Kidney tubule cell (primary cell): ENCODE measurements around the gene MEGF6.

ENCODE experiments used
- DNase-seq: peaks from one replicate; pipeline ENCODE4 v3.0.0-alpha.2; 2018; ENCODE audit warnings: low spot score

Gene MEGF6

DNA sequence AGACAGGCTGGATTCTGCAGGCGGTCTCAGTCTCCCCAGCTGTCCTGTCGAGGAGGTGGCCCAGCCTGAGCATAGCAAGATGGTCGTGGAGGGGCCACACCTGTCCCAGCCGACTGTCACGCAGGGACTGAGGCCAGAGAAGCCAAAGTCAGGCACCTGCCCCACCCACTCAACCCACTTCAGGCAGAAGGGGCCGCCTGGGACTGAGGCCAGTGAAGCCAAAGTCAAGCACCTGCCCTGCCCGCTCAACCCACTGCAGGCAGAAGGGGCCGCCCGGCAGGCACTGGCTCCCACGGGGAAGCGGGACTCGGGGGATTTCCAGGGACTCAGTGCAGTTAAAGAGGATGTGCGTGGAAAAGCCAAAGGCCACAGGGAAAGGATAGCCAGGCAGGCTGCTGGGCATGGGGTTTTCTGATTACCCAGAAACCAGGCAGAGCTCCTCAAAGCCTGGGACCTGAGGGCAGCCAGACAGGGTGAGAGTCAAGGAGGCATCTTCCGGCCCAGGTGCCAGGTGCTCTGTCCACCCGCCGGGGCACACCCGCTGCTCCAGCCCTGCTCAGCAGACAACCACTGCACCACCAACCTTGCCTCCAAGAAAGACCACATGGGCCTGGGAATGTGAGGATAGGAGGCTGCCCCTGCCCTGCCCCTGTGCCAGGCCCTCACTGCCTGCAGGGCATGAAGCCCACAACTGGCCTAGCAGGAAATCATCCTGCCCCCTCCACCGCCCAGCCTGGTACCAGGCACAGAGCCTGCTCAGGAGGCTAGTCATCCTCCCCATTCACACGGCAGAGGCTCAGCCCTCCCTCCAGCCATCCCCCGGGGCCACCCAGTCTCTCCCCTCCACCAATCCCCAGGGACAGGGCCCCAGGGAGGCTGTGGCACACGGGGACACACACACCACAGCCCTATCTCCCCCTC, 41.0 kb downstream of the MEGF6 start:
- DNase-seq = no peak

DNA sequence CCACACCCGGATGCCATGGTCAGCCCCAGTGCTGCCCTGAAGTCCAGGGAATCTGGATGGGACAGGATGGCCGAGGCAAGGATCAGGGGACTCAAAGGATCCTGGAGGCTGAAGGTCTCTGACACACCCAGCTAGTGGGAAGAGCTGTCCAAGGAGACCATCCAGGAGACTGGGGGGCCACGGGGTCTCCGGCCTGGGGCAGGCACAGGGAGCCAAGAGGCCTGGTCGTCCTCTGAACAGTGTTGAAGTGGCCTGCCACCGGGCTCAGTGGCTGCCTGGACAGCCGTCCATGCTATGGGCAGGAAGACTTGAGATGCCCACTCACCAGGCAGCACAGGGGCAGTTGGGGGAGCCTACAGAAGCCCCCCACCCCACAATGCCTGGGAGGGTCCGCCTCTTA, 41.9 kb downstream of the MEGF6 start:
- DNase-seq = no peak

- DNase-seq = no peak
These were observed 42.4 kb downstream of the MEGF6 start for GRCh38 chr1:3568815-3569435.

DNA sequence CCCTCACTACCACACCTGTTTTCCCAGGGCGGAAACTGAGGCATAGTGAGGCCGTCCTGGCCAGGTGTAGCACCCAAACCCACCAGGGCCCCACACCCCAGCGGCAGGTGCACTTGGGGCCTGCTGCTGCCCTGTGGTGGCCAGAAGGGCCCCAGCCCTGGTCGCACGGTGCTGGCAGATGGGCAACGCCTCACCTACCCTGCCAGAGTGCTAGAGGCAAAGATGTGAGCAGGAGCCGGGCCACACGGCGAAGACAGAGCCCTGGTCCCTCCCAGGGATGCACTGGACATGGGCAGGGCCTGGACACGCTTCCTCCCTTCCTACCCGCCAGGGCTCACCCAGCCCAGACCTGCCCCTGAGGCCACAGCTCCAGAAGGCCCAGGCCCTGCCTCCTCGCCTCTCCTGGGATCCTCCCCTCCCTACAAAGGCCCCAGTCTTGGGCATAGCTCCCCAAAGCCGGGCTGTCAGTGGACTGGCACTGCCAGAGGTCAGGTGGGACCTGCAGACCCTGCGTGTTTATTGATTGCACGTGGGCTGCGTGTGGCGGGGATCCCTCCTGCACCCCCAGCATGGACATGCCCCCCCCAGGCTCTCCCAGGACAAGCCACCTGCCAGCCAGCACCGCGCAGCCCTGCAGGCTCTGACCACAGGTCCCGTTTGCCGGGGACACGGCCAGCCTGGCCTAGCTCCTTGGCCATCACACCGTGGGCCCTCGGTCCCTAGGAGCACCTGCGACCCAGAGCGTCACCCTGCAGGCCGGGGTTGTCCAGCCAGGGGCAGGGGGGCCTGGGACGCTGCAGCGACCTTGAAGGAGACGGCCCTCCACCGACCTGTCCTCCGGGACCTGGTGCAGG, 44.1 kb downstream of the MEGF6 start:
- DNase-seq = no peak

DNA sequence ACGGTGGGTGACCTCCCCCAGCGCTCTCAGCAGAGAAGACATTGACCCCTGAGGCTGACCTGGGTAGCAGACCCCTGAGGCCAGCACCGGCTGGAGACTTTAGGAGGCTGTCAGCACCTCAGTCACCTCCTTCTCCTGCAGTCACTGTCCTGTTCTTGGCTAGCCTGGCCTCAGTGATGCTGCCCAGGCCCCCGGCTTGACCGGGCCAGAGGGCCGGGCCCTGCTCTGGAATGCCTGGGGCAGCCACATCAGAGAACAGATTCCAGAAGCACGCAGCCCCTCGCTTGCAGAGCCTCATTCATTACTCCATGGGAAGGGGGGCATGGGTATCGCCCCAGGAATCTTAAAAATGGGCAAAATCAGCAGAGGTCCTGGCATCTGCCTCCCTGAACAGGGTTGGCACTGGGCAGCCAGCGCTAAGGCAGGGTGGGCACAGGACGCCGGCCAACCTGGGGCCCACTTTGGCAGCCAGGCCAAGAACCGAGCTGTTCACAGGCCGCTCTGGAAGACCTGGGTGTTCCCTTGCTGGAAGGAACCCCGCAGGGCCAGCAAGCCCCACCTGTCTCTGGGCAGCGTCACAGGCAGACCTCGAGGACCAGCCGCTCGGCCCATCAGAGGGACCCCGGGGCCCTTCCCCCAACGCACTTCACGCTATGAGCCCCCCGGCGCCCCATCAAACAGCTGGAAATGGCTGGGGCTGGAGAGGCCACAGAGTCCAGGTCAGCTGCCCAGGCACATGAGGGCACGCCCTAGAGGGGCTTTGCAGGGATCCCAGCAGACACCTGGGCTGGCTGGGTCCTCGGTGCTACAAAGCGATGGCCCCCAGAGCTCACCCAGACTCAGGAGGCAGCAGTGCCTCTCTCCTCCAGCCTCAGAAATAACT, 45.1 kb downstream of the MEGF6 start:
- no peak for DNase-seq

- DNase-seq = peak; percentile 22
These were observed 46.1 kb downstream of the MEGF6 start for GRCh38 chr1:3564921-3565831.

- no peak for DNase-seq
These were observed 47.7 kb downstream of the MEGF6 start for GRCh38 chr1:3563610-3564009.

- DNase-seq = no peak
These were observed 48.2 kb downstream of the MEGF6 start for GRCh38 chr1:3563125-3563524.

- no peak for DNase-seq
These were observed 48.6 kb downstream of the MEGF6 start for GRCh38 chr1:3562712-3563111.

DNA sequence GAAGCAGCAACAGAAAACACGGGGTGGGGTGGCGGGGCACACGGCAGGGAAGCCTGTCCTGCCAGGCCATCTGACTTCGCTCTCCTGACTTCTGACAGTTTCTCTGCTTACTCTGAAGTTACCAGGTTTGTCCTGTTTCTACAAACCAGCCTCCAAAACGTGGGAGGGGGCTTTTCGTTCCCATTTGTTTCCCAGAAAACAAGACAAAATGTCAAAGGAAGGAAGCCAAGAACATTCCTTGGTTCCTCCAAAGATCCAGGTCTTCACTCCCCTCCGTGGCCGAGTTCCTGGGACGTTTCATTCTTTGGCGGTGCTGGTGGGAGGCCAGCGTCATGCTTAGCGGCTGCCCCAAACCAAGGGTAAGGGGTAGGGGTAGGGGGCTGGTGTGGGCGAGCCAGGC, 49.6 kb downstream of the MEGF6 start:
- DNase-seq = no peak

DNA sequence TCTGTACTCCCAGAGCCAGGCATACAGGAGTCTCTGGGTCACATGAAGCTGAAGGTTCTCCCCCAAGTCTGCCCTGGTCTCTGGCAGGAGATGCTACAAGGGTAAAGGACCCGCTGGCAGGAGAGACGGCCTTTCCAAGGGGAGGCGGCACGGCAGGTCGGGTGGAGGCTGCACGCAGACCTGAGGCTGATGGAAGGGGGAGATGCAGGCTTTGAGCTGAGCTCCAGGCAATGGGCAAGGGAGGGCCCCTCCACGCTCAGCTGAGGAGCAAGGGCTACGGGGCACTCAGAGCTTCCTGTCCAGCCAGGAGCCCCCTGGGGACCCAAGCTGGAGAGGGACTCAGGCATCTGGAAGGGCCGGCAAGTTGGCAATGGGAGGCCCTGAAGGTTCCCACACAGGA, 50.3 kb downstream of the MEGF6 start:
- DNase-seq = no peak

DNA sequence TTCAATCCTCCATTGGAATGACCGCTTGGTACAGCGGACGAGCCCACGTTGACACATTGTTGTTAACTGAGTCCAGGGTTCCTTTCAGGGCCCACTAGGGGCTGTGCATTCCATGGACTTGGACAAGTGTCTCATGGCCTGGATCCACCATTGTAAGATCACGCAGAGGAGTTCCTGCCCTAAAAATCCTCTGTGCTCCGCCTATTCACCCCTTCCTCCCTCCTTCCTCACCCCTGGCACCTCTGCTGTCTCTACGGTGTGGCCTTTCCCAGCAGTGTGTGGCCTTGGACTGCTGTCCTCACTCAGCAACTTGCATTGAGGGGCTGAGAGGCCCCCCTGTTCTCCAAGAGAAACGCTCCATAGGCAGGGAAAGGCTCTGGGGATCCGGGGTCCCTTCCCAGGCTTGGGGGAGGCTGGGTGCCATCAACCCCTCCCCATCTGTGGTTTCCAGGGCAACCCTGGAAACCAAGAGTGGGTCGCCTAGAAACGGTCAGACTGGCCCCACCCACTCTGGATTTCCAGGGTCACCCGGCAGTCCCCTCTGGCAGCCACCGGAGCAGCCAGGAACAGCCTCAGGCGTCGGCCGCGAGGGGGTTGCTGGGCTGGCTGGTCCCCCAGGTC, 50.9 kb downstream of the MEGF6 start:
- DNase-seq = no peak

- no peak for DNase-seq
These were observed 53.1 kb downstream of the MEGF6 start for GRCh38 chr1:3558036-3558726.

DNA sequence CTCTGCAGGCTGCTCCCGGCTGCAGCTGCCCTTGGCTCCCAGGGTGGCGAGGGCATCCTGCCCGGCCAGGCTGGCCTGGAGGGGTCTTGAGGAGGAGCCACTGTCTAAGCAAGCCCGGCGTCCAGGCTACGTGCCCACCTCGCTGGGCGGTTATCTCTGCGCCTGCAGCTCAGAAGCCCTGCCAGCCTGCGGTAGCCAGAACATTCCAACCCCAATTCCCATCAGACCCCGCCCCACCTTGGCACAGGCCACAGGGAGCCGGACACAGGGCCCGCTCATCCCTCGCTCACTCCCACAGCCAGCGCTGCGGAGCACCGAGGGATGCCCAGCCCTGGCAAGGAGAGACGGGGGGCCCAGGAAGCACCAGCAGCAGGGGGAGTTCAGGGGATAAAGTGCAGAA, 53.9 kb downstream of the MEGF6 start:
- DNase-seq = no peak

GRCh38 chr1:3556336-3556735, 55.0 kb downstream of the MEGF6 start:
- no peak for DNase-seq

GRCh38 chr1:3555131-3555920, 56.0 kb downstream of the MEGF6 start:
- no peak for DNase-seq

GRCh38 chr1:3553940-3554223, 57.4 kb downstream of the MEGF6 start:
- DNase-seq = no peak

DNA sequence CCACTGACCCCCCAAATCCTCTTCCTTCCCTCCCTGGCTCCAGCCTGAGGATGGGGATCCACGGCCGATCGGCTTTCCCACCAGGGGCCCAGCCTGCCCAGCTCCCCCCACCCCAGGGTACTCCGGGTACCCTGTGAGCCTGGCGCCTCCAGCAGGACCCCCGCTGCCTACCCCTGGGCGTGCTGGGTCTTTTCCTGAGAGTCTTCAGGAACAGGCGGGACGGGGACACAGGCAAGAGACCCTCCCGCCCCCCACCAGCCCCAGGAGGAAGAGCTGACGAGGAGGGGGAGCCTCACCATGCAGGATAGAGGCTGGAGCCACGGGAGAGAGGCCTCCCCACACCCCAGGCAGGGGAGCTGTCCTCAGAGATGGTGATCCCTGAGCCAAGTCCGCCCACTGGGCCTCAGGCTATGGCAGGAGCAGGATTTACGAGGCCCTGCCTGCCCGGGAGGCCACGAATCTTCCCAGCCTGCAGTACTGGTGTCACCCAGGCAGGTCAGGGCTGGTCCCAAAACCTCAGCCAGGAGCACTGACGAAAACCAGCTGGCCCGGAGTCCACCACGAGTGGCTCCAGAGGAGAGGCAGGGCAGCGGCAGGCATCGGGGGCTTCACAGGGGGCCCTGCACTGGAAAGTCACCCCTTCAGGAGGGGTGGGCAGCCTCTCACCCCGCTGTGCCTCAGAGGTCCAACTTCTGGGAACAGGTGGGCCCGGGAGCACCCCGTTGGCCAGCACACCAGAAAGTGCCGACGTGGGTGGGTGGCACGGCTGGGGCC, 58.0 kb downstream of the MEGF6 start:
- no peak for DNase-seq
